Left lung (tissue), 10 donors: ENCODE measurements around the gene HDAC9. TPM values are rescaled to one million over a fixed set of nuclear protein-coding genes. Genes with fewer than 3 reads are reported as not detected.

Source experiments
- ATAC-seq: fragments of 200-7000 bp; cut with Tn5 transposase; one replicate; pipeline ENCODE4 v1.9.1; 2020; ENCODE audit warnings: moderate library complexity
- DNase-seq, 4 donors: peaks; one replicate each; pipeline ENCODE4 v3.0.0-alpha.2; 2013 to 2020
- H3K27ac ChIP-seq, 2 donors: fragments of 200-600 bp; sonication (generic) in 1 of 2; one replicate each; pipeline versions ENCODE4 v1.5.0 to v1.8.0; 2020 to 2021
- H3K27me3 ChIP-seq, 2 donors: fragments of 200-600 bp; sonication (generic) in 1 of 2; one replicate each; pipeline versions ENCODE4 v1.5.0 to v1.8.0; 2020 to 2021
- H3K36me3 ChIP-seq, 2 donors: fragments of 200-600 bp; sonication (generic) in 1 of 2; one replicate each; pipeline versions ENCODE4 v1.5.0 to v1.8.0; 2020 to 2021
- H3K4me1 ChIP-seq, 2 donors: fragments of 200-600 bp; one replicate each; pipeline ENCODE4 v1.8.0; 2021
- H3K4me3 ChIP-seq, 2 donors: fragments of 200-600 bp; sonication (generic) in 1 of 2; one replicate each; pipeline versions ENCODE4 v1.5.0 to v1.8.0; 2020 to 2021; ENCODE audit warnings: mild to moderate bottlenecking in 1 of 2
- H3K9me3 ChIP-seq, 2 donors: fragments of 200-600 bp; sonication (generic) in 1 of 2; one replicate each; pipeline versions ENCODE4 v1.5.0 to v1.8.0; 2020 to 2021
- CTCF ChIP-seq, 2 donors: fragments of 200-600 bp; sonication (generic) in 1 of 2; IDR thresholded peaks; one replicate each; pipeline versions ENCODE4 v1.5.0 to v1.8.0; 2021; ENCODE audit warnings: antibody characterized with exemption in 2 of 2
- intact Hi-C, 2 donors: fragments of 100-400 bp; cut with DNase I; formaldehyde crosslinking; loops; one replicate each; pipeline versions ENCODE4 v1.11.2 to v1.14.2; 2022
- polyA plus RNA-seq, 6 donors: library from polyadenylated mRNA; unstranded; fragments of 120-200 nt; gene quantifications; one replicate each; pipeline ENCODE4 v1.2.1, GENCODE V29; 2013; ENCODE audit not compliant: insufficient read length in 6 of 6
- total RNA-seq, 2 donors: library from RNA; stranded (reverse); fragmentation: NEBNext Ultra II Directional; extraction: Animal tissue kit (Norgen Biotek cat#: 25700); gene quantifications; one replicate each; pipeline ENCODE4 v1.2.1, GENCODE V29; 2021
- donor health status: DM: no; HTN: yes; CAD: no.
- donor health status: DM: no; HTN: no; CAD: no.

HDAC9 gene
- total and polyA plus RNA-seq, 8 donors, result 6.7 to 13.2 (median 9.6) TPM

- intact Hi-C loops, result no loop called here
- Histone ChIP-seq H3K9me3 (no peaks in the 10 kb centered on the region), H3K27me3 (no peaks in the 10 kb centered on the region), H3K36me3 (no peaks in the 10 kb centered on the region), H3K4me3 (no peak overlapping the region), H3K4me1 (no peaks in the 10 kb centered on the region), H3K27ac (no peak overlapping the region)
- no peak for TF ChIP-seq CTCF (IDR thresholded peaks at IDR 0.05)
- ATAC-seq, result no peak
- DNase-seq, result no peak
Observed at GRCh38 chr7:18861514-18862118, 366.1 kb downstream of the HDAC9 start.

- TF ChIP-seq CTCF (IDR thresholded peaks at IDR 0.05), result no peak
- Histone ChIP-seq H3K4me3 (no peak overlapping the region), H3K27ac (no peak overlapping the region), H3K36me3 (no peaks in the 10 kb centered on the region), H3K9me3 (no peaks in the 10 kb centered on the region), H3K27me3 (no peaks in the 10 kb centered on the region), H3K4me1 (no peaks in the 10 kb centered on the region)
- intact Hi-C loops, result no loop called here
- DNase-seq (no peak), ATAC-seq (no peak)
Observed at GRCh38 chr7:18864967-18865366, 369.4 kb downstream of the HDAC9 start.

GRCh38 chr7:18866359-18867036 is 370.9 kb downstream of the HDAC9 start:
- DNase-seq, result peak in 1 of 4 donors; percentile 47
- intact Hi-C loops, result no loop called here

GRCh38 chr7:18872344-18872743 is 376.8 kb downstream of the HDAC9 start:
- H3K36me3 ChIP-seq, result no peaks in the 10 kb centered on the region
- intact Hi-C loops, result no loop called here
- no peaks in the 10 kb centered on the region for H3K27me3 ChIP-seq
- TF ChIP-seq CTCF (IDR thresholded peaks at IDR 0.05), result no peak
- no peak for DNase-seq
- no peaks in the 10 kb centered on the region for H3K9me3 ChIP-seq
- H3K4me1 ChIP-seq, result no peaks in the 10 kb centered on the region
- no peak overlapping the region for H3K27ac ChIP-seq
- no peak overlapping the region for H3K4me3 ChIP-seq
- no peak for ATAC-seq

More at GRCh38 chr7:18866359-18867036, 370.9 kb downstream of the HDAC9 start:
- no peaks in the 10 kb centered on the region for H3K27me3 ChIP-seq
- H3K4me3 ChIP-seq, result no peak overlapping the region
- no peak overlapping the region for H3K27ac ChIP-seq
- no peaks in the 10 kb centered on the region for H3K9me3 ChIP-seq
- no peak for TF ChIP-seq CTCF (IDR thresholded peaks at IDR 0.05)
- no peaks in the 10 kb centered on the region for H3K4me1 ChIP-seq
- ATAC-seq, result peak; percentile 94
- no peaks in the 10 kb centered on the region for H3K36me3 ChIP-seq

- Histone ChIP-seq H3K27ac (no peak overlapping the region), H3K4me1 (no peaks in the 10 kb centered on the region), H3K9me3 (no peaks in the 10 kb centered on the region), H3K36me3 (no peaks in the 10 kb centered on the region), H3K27me3 (no peaks in the 10 kb centered on the region), H3K4me3 (no peak overlapping the region)
- no peak for DNase-seq
- TF ChIP-seq CTCF (IDR thresholded peaks at IDR 0.05), result no peak
- no peak for ATAC-seq
- intact Hi-C loops, result no loop called here
Observed at GRCh38 chr7:18873734-18874336, 378.3 kb downstream of the HDAC9 start.
